MM.1S (cell line): ENCODE results near the gene GIPC2.

Experiments
- DNase-seq: peaks from one replicate; pipeline ENCODE4 v3.0.0-alpha.2; 2015
- H2AFZ ChIP-seq: fragments of 300-600 bp; sonication (generic); 2 replicates; pipeline ENCODE4 v1.6.0; 2016; ENCODE audit warnings: antibody characterized with exemption, low read length
- H3F3A ChIP-seq: fragments of 300-600 bp; sonication (generic); 2 replicates; pipeline ENCODE4 v1.6.1; 2016; ENCODE audit warnings: mild to moderate bottlenecking, antibody characterized with exemption, low read length, moderate library complexity, mixed read lengths; ENCODE audit not compliant: insufficient read depth
- H3K27ac ChIP-seq: fragments of 300-600 bp; sonication (generic); 2 replicates; pipeline ENCODE4 v1.5.1; 2016; ENCODE audit warnings: mild to moderate bottlenecking, low read length
- H3K27me3 ChIP-seq: fragments of 300-600 bp; sonication (generic); replicated peaks from 2 replicates; pipeline ENCODE4 v1.6.0; 2016; ENCODE audit warnings: low read length; ENCODE audit not compliant: insufficient read depth
- H3K36me3 ChIP-seq: fragments of 300-600 bp; sonication (generic); replicated peaks from 2 replicates; pipeline ENCODE4 v1.6.1; 2016; ENCODE audit warnings: mild to moderate bottlenecking, low read length, mixed read lengths; ENCODE audit not compliant: insufficient read depth
- H3K4me1 ChIP-seq: fragments of 300-600 bp; sonication (generic); 2 replicates; pipeline ENCODE4 v1.6.1; 2016; ENCODE audit warnings: low read length, mixed read lengths
- H3K4me2 ChIP-seq: fragments of 300-600 bp; sonication (generic); 2 replicates; pipeline ENCODE4 v1.6.0; 2016; ENCODE audit warnings: low read depth, low read length
- H3K4me3 ChIP-seq: fragments of 300-600 bp; sonication (generic); 2 replicates; pipeline ENCODE4 v1.5.1; 2016; ENCODE audit warnings: low read length, mixed read lengths
- H3K79me2 ChIP-seq: fragments of 300-600 bp; sonication (generic); 2 replicates; pipeline ENCODE4 v1.6.1; 2016; ENCODE audit warnings: mixed run types, low read length, mixed read lengths
- H3K9ac ChIP-seq: fragments of 300-600 bp; sonication (generic); 2 replicates; pipeline ENCODE4 v1.6.1; 2016; ENCODE audit warnings: low read length, mixed read lengths
- H3K9me2 ChIP-seq: fragments of 300-600 bp; sonication (generic); replicated peaks from 2 replicates; pipeline ENCODE4 v1.6.1; 2016; ENCODE audit warnings: mild to moderate bottlenecking, low read length, mixed read lengths; ENCODE audit not compliant: insufficient read depth
- H3K9me3 ChIP-seq: fragments of 300-600 bp; sonication (generic); replicated peaks from 2 replicates; pipeline ENCODE4 v1.6.1; 2016; ENCODE audit warnings: mild to moderate bottlenecking, low read length, mixed read lengths; ENCODE audit not compliant: insufficient read depth
- H4K20me1 ChIP-seq: fragments of 300-600 bp; sonication (generic); 2 replicates; pipeline ENCODE4 v1.6.1; 2016; ENCODE audit warnings: mild to moderate bottlenecking, low read length, moderate library complexity, mixed read lengths; ENCODE audit not compliant: insufficient read depth
- EZH2 ChIP-seq: fragments of 300-600 bp; sonication (generic); optimal IDR thresholded peaks from 2 replicates; pipeline ENCODE3; 2017; ENCODE audit warnings: low read depth, mild to moderate bottlenecking, antibody characterized with exemption, low read length, mixed read lengths
- EZH2phosphoT487 ChIP-seq: fragments of 300-600 bp; sonication (generic); IDR thresholded peaks from 2 replicates; pipeline ENCODE4 v1.6.1; 2018; ENCODE audit warnings: antibody characterized with exemption, low read length
- TF ChIP-seq, protein P1 (sequence below): fragments of 300-600 bp; sonication (generic); IDR thresholded peaks from 2 replicates; pipeline ENCODE4 v1.5.1; 2016; ENCODE audit warnings: antibody characterized with exemption, low read length, mixed read lengths

GIPC2 gene

DNA sequence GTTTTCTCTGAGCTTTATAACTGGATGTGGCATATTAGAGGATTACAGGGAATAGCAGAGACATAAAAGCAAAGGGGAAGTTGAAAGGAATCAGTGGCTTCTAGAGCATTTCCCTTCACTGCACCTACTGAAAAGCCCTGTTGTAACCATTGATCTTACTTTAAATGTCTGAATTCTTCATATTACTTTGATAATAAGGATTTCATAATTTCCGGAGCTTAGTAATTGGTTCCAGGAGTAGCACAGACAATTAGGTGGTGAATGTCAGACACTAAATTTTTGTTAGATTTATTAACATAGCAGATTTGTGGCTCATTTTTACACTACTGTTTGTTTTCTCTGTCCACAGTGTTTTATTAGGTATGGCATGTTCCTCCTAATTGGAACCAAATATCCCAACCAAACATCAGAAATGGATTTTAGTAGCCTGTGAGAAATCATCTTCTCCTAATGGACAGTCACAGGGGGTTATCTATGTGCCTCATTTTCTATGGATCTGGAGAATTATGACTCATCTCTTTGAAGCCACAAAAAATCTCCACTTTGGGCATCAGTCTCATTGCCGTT is 100.5 kb downstream of the GIPC2 start:
- Histone ChIP-seq H3K4me3 (no peak overlapping the region), H3K27ac (no peak overlapping the region), H3K4me1 (peaks cover 25% of the 10 kb centered on the region), H3K79me2 (no peaks in the 10 kb centered on the region), H3K36me3 (no peaks in the 10 kb centered on the region), H4K20me1 (no peaks in the 10 kb centered on the region), H3K9me2 (no peaks in the 10 kb centered on the region), H3K4me2 (no peak overlapping the region), H3K27me3 (no peaks in the 10 kb centered on the region), H2AFZ (no peak overlapping the region), H3K9me3 (no peaks in the 10 kb centered on the region), H3F3A (peaks cover 6% of the 10 kb centered on the region), H3K9ac (no peak overlapping the region)
- TF ChIP-seq EZH2 (no peak), EZH2phosphoT487 (no peak)
- TF ChIP-seq, protein P1, sequence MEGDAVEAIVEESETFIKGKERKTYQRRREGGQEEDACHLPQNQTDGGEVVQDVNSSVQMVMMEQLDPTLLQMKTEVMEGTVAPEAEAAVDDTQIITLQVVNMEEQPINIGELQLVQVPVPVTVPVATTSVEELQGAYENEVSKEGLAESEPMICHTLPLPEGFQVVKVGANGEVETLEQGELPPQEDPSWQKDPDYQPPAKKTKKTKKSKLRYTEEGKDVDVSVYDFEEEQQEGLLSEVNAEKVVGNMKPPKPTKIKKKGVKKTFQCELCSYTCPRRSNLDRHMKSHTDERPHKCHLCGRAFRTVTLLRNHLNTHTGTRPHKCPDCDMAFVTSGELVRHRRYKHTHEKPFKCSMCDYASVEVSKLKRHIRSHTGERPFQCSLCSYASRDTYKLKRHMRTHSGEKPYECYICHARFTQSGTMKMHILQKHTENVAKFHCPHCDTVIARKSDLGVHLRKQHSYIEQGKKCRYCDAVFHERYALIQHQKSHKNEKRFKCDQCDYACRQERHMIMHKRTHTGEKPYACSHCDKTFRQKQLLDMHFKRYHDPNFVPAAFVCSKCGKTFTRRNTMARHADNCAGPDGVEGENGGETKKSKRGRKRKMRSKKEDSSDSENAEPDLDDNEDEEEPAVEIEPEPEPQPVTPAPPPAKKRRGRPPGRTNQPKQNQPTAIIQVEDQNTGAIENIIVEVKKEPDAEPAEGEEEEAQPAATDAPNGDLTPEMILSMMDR: no peak
- no peak for DNase-seq

DNA sequence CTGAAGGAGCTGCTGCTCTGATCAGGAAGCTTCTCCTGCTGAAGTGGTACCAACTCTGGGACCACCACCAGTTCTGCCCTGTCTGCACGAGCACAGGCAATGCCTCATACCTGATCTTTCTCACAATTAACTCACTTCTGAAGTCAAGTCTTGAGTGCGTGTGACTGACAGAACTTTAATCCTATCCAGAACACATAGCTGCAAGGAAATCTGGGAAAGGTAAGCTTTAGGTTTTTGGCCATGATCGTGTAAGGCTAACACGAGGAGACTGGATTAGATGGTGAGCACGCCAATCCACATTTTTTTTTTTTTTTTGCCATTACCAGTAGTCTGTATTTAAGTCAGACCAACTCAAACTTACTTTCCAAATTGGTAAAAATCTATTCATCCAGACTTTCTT is 101.3 kb downstream of the GIPC2 start:
- Histone ChIP-seq H3K4me3 (no peak overlapping the region), H4K20me1 (no peaks in the 10 kb centered on the region), H3K9me2 (no peaks in the 10 kb centered on the region), H2AFZ (no peak overlapping the region), H3K36me3 (no peaks in the 10 kb centered on the region), H3K4me1 (peaks cover 19% of the 10 kb centered on the region), H3K9ac (no peak overlapping the region), H3K4me2 (no peak overlapping the region), H3K27me3 (no peaks in the 10 kb centered on the region), H3K79me2 (no peaks in the 10 kb centered on the region), H3F3A (peaks cover under 1% of the 10 kb centered on the region; the same call in 1 of the 2 replicates), H3K9me3 (no peaks in the 10 kb centered on the region), H3K27ac (no peak overlapping the region)
- DNase-seq: no peak
- TF ChIP-seq EZH2phosphoT487 (no peak), EZH2 (no peak)
- TF ChIP-seq, protein P1: no peak

DNA sequence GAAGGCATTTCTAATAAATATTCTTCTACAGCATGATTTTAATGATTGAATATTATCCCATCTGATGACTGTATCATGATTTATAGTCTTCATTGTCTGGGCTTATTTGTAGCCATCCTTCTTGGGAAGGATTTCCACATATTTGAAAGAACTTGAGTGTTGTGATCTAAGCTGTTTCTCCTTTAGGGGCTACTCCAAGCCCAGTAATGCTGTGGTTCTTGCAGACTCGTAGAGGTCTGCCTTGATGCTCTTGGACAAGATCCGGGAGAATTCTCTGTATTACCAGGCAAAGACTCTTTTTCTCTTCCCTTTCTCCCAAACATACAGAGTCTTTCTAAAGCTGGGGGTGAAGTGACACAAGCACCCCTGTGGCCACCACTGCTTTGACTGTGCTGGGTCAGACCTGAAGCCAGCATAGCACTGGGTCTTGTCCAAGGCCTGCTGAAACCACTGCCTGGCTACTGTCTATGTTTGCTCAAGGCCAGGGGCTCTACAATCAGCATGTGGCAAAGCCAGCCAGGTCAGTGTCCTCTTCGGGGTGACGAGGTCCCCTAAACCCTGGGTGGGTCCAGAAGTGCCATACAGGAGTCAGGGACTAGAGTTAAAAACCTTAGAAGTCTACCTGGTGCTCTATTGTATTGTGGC is 107.4 kb downstream of the GIPC2 start:
- Histone ChIP-seq H3K27ac (peak overlapping the region; percentile 77; the same call in 1 of the 2 replicates), H3K4me3 (no peak overlapping the region), H3K4me1 (peaks cover 52% of the 10 kb centered on the region), H3K4me2 (peak overlapping the region; percentile 59), H3K9me2 (no peaks in the 10 kb centered on the region), H3K9ac (no peak overlapping the region), H3K79me2 (no peaks in the 10 kb centered on the region), H3K9me3 (no peaks in the 10 kb centered on the region), H2AFZ (peak overlapping the region; percentile 59; the same call in 1 of the 2 replicates), H3F3A (peaks cover 20% of the 10 kb centered on the region), H4K20me1 (no peaks in the 10 kb centered on the region), H3K27me3 (no peaks in the 10 kb centered on the region), H3K36me3 (no peaks in the 10 kb centered on the region)
- TF ChIP-seq EZH2phosphoT487 (no peak), EZH2 (no peak)
- TF ChIP-seq, protein P1: no peak
- DNase-seq: no peak
